ENCODE measurements around the gene VPS45.
A peak's percentile ranks its signal among the peaks of the same experiment; 100 is the strongest.
"Not testable (repeated sequence)": the region's sequence is repeated elsewhere in the genome, so short reads cannot be mapped to it uniquely, and the experiment has no call there.

VPS45 gene, protein sequence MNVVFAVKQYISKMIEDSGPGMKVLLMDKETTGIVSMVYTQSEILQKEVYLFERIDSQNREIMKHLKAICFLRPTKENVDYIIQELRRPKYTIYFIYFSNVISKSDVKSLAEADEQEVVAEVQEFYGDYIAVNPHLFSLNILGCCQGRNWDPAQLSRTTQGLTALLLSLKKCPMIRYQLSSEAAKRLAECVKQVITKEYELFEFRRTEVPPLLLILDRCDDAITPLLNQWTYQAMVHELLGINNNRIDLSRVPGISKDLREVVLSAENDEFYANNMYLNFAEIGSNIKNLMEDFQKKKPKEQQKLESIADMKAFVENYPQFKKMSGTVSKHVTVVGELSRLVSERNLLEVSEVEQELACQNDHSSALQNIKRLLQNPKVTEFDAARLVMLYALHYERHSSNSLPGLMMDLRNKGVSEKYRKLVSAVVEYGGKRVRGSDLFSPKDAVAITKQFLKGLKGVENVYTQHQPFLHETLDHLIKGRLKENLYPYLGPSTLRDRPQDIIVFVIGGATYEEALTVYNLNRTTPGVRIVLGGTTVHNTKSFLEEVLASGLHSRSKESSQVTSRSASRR

GRCh38 chr1:150067184-150068108, at the start of gene VPS45:
Gene VPS45 (plus strand): TSS chr1:150067776. CDS start chr1:150067858, 82 bp downstream.
- peak; percentile 96 for DNase-seq

DNA sequence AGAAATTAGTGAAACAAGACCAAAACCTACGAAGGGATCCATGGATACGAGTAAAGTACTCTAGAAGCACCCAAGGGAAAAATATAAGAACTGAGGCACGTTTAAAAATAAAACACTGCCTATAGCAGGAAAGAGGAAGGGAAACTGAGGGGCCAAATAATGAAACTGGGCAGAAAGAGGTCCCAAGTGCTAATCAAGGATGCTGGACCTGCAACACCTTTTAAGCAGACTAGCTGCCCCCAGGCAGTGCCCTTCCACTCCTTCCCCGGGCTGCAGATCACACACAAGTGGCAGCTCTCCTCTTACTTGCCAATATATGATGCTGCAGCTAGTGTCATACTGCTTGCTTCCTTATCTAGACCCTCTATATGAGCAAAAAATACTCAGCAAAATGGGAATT, 49.4 kb upstream of the VPS45 start:
- DNase-seq, result no peak

DNA sequence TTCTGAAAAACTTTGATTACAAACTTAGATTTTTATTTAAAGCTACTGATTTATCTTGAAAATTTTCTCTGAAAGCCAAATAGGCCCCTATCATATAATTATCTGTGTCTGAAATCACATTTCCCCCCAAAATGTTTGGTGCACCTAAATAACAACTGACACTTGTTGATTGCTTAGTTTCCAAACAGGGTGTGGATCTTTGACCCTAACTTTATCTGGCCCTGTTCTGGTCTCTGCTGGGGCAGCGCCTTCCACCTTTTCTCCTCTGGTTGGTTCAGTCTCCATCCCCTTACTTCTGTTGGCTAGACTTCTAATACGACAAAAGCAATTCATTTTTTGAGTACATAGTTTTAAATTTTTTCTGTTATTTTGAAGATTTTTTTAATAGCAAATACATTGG, 46.9 kb upstream of the VPS45 start:
- no peak for DNase-seq

DNA sequence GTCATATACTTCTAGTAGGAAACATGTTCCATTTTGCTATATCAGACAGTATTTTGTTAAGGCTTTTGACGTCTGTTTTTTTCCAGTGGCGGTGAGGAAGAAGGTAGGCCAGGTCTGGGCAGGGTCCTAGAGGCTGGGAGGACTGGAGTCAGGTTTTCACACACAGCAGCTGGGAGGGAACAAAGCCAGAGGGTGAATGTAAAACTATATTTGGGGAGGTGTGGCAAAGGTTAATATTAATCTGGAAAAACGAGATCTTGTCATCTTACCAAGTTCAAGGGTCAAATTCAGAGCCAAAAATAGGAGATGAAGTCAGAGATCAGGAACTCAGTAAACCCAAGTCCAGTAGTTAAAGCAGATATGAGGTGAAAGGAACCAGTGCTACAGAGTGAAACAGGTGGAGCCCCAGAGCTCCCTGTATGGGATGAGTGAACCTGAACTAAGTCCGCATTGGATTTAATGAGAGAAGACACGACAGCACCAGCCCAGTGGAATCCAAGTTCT, 46.3 kb upstream of the VPS45 start:
- DNase-seq, result no peak

DNA sequence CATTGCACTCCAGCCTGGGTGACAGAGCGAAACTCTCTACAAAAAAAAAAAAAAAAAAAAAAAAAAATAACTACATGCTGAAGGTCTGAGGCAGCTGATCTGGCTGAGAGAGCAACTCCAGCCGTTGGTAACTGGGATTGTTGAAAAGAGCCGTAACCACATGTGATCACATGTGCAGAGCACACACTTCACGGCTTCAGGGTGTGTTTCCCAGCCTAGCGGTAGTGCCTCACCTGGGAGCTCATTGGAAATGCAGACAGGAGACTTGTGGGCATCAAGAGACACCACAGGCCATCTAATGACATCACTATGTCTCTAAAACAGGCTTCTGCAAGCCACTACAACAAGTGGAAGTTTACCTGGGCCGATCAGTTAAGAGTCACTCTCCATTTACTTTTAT, 45.2 kb upstream of the VPS45 start:
- DNase-seq, result peak; percentile 19

DNA sequence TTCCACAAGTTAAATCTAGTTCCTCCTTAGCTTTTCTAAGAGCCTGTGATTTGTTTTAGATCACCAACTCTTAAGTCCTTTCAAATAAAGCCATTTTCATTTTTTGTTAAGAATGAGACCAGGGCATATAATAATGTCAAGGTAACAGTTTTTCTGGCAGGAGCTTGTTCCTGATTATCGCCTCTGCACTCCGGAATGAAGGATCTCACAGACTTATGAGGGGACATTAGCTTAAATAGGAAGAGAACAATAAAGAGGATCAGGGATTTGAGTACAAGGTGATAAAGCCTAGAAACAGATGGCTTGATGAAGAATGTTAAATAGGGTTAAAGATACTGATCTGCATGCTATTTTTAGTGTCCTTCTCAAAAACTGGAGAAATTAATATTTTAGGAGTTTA, 43.4 kb upstream of the VPS45 start:
- no peak for DNase-seq

DNA sequence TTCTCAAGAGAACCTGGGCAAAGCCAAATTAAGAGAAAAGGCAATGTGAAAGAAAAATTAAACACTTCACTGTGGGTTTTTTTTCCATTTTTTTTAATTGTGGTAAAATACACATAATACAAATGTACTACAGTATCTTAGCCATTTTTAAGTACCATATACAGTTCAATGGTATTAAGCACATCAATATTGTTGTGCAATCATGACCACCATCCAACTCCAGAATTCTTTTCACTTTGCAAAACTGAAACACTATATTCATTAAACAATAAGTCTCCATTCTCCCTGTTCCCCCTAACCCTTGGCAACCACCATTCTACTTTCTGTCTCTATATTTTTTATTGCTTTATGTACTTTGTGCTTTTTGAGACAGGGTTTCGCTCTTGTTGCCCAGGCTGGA, 39.3 kb upstream of the VPS45 start:
- DNase-seq, result no peak

DNA sequence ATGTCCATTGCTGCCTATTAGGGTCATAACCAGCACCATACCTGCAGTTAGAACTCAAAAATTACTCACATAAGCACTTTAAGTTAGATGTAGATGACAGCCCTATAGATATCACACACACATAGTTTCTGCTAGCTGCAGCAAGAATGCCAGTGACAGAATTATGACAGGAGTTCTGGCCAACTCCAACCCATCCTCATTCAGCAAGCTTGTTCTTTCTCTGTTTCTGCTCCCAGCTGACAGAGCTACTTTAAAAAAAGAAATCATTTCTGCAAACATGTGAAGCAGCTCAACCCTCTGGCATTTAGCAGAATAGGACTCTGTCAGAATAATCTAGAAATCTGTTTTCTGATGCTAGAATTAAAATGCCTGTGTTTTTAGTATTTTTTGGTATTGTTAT, 33.2 kb upstream of the VPS45 start:
- DNase-seq, result no peak

DNA sequence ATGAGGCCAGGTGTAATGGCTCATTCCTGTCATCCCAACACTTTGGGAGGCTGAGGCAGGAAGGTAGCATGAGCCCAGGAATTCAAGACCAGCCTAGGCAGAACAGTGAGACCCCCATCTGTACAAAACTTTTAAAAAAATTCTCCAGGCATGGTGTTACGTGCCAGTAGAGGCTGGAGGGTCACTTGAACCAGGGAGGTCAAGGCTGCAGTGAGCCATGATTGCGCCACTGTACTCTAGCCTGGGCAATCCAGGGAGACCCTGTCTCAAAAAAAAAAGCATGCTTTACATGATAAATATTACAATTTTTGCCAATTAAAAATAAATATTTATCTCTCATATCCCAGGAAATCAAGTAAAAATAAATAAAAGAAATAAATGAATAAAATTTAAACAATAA, 17.6 kb upstream of the VPS45 start:
- no peak for DNase-seq

GRCh38 chr1:150051089-150051373, 16.5 kb upstream of the VPS45 start:
- no peak for DNase-seq

GRCh38 chr1:150051905-150052412, 15.6 kb upstream of the VPS45 start:
- DNase-seq, result peak; percentile 23

DNA sequence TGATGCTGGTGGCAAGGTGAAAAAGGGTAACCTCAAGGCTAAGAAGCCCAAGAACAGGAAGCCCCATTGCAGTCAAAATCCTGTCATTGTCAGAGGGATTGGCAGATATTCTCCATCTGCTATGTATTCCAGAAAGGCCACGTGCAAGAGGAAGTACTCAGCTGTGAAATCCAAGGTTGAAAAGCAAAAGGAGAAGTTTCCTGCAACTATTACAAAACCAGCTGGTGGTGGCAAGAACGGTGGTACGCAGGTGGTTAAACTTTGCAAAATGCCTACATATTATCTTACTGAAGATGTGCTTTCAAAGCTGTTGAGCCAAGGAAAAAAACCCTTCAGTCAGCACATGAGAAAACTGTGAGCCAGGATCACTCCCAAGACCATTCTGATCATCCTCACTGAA, 13.7 kb upstream of the VPS45 start:
- peak; percentile 14 for DNase-seq

DNA sequence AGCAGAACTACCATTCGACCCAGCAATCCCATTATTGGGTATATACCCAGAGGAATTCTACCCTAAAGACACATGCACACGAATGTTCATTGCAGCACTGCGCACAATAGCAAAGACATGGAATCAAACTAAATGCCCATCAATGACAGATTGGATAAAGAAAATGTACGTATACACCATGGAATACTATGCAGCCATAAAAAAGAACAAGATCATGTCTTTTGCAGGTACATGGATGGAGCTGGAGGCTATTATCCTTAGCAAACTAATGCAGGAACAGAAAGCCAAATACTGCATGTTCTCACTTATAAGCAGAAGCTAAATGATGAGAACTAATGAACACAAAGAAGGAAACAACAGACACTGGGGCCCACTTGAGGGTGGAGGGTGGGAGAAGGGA, 12.1 kb upstream of the VPS45 start:
- DNase-seq, result not testable (repeated sequence)

- no peak for DNase-seq
Observed at GRCh38 chr1:150056407-150056806, 11.2 kb upstream of the VPS45 start.

DNA sequence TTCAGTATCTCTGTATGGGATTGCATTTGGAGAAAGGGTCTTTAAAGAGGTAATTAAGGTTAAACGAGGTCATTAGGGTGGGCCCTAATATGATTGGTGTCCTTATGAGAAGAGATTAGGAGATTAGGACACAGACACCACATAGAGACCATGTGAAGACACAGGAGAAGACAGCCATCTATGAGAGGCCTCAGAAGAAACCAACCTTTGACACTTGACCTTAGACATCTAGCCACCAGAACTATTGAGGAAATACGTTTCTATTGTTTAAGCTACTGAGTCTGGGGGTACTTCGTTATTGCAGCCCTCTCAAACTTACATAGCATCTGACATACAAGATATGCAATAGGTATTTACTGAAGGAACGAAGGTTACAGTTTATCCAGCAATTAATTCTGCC, 7.3 kb upstream of the VPS45 start:
- DNase-seq, result no peak

GRCh38 chr1:150061632-150062101, 5.9 kb upstream of the VPS45 start:
- DNase-seq, result no peak

DNA sequence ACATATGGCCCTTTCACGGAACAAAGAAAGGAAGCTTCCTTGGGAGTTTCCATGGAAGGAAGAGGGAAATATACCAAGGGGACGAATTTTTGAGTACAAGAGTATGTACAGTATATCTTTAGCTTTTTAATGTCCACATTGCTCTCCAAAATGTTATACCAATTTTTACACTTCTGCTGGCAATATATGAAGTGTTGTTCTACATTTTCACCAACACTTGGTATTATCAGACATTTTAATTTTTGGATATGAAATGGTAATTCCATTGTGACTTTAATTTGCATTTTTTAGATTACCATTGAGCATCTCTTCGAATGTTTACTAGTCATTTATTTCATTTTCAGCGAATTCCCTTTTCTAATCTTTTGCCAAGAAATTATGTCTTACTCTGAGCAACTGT, 5.5 kb upstream of the VPS45 start:
- DNase-seq, result no peak

DNA sequence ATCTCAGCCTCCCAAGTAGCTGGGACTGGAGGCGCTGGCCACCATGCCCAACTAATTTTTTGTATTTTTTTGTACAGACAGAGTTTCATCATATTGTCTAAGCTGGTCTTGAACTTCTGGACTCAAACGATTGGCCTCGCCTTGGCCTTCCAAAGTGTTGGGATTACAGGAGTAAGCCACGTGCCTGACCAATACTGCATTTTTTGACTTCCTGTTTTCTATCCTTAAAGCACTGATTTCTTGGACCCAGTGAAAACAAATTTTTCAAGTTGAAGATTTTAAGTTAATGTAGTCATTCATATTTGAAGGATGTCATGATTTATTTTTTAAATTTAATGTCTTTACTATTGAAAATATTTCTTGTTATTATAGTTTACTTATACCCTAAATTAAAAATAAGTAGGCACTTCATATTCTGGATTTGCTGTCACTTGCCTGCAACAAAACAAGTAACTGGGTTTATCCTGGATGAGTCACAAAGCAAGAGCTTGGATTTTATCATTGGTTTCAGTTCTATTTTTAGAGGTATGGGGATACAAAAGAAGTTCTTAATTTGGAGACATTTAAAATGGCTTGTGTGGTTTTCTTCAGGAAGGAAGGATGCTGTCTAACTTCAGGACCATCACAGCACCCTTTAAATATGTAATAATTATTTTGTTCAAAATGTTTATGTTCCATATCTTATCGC, 2.2 kb upstream of the VPS45 start:
- peak; percentile 62 for DNase-seq

- no peak for DNase-seq
Observed at GRCh38 chr1:150066328-150066727, 1.2 kb upstream of the VPS45 start.

GRCh38 chr1:150066838-150067183, 765 bp upstream of the VPS45 start:
- DNase-seq, result peak; percentile 88

GRCh38 chr1:150068109-150068435, 496 bp downstream of the VPS45 start:
- no peak for DNase-seq

DNA sequence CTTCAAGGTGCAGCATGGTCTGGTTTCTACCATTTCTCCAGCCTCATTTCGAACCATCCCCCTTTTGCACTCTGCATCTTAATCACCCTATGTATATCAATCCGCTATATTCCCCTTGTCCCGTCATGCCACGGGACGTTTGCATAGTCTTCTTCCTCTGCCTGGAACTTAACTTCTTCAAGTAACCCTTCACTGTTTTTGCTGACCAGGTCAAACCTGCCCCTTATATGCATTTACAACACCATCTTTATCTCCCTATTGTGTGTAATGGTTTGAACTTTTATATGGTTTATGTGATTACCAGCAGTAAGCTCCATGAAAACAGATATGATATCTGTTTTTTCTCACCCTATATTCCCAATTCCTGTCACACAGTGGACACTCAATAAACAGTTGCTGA, 2.3 kb downstream of the VPS45 start:
- no peak for DNase-seq

DNA sequence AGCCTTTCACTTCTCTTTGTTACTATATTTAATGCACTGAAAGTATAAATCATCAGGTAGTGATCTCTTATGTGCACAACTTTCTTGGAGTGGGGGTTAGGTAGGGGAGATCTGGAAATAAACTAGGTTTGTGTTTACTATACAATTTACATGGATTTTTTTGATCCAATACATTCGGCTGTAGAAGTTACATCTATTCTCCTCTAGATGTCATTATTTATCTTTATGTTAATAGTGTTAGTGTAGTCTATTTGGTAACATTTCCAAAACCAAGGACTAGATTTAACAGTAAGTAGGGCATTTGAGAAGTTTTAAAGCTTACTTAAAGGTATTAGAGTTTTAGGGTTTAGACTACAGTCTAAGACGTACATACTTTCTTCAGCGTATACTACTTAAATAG, 5.4 kb downstream of the VPS45 start:
- DNase-seq, result peak; percentile 74
